Measurements from ENCODE around the gene UTS2B. TPM values are rescaled to one million over a fixed set of nuclear protein-coding genes. Genes with fewer than 3 reads are reported as not detected.

The UTS2B gene
- total RNA-seq, 4 donors from 2014 or later, result not detected

DNA sequence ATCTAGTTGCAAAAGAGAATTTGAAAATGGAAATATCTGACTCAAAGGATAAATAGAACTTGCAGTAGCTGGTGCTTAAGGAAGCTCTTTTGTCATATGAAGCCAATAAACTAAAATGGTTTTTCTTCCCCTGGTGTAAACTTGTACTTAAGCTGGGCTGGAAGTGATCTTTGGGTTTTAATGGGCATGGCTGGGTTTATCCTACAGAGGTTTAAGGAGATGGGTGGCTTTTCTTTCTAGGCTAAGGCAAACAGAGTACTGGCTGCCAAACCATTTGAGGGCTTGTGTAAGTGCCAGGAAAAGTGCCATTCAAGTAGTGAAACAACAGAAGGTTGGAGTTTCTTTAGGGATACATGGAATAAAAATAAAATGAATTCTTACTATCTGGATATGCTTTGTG is 12.1 kb upstream of the UTS2B start:
- DNase-seq (ENCODE audit: low spot score in 2 of 2), result no peak

GRCh38 chr3:191342006-191342405 is 11.7 kb upstream of the UTS2B start:
- H3K4me3 ChIP-seq (ENCODE audit: low read depth, poor library complexity, severe bottlenecking), result no peak overlapping the region
- WGBS, 2 donors, result 67 to 77% methylated on average over 2 of the region's 2 CpGs
- DNase-seq (ENCODE audit: low spot score in 2 of 2), result no peak
- no peak for TF ChIP-seq POLR2A (IDR thresholded peaks at IDR 0.05)
- no peak for TF ChIP-seq CTCF (IDR thresholded peaks at IDR 0.05)
- intact Hi-C loops (cut with DNase I; ENCODE audit: low total_unique reads), result no loop called here

More for the DNA sequence above, 12.1 kb upstream of the UTS2B start:
- intact Hi-C loops (cut with DNase I; ENCODE audit: low total_unique reads), result no loop called here
- TF ChIP-seq CTCF (IDR thresholded peaks at IDR 0.05) (no peak), POLR2A (IDR thresholded peaks at IDR 0.05) (no peak)
- H3K4me3 ChIP-seq (ENCODE audit: low read depth, poor library complexity, severe bottlenecking), result no peak overlapping the region

GRCh38 chr3:191340966-191341365 is 10.6 kb upstream of the UTS2B start:
- intact Hi-C loops (cut with DNase I; ENCODE audit: low total_unique reads), result no loop called here
- WGBS, 2 donors, result 95 to 97% methylated on average over 1 of the region's 1 CpG
- TF ChIP-seq POLR2A (IDR thresholded peaks at IDR 0.05) (no peak), CTCF (IDR thresholded peaks at IDR 0.05) (no peak)
- H3K4me3 ChIP-seq (ENCODE audit: low read depth, poor library complexity, severe bottlenecking), result no peak overlapping the region
- DNase-seq (ENCODE audit: low spot score in 2 of 2), result no peak

DNA sequence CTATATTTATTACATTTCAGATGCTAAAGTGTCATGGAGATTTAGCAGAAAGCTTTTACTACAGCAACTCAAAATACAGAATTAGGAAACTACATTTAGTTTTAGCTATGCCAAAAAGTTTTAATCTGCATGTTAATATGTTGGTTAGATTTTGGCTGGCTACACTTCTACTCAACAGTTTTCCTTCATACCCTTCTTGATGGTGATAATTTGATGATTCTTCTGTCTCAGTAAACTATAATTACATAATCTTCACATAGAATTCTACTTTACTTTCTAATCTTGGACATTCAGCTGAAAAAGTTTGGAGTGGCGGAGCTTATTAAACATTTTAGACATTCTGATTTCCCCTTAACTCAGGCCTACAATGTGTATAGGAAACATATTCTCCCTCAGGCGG is 10.0 kb upstream of the UTS2B start:
- no peak overlapping the region for H3K4me3 ChIP-seq (ENCODE audit: low read depth, poor library complexity, severe bottlenecking)
- no peak for TF ChIP-seq CTCF (IDR thresholded peaks at IDR 0.05)
- no peak for TF ChIP-seq POLR2A (IDR thresholded peaks at IDR 0.05)
- WGBS, 2 donors, result 98 to 100% methylated on average over 2 of the region's 2 CpGs
- intact Hi-C loops (cut with DNase I; ENCODE audit: low total_unique reads), result no loop called here
- DNase-seq (ENCODE audit: low spot score in 2 of 2), result no peak

- WGBS, 2 donors, result 41 to 47% methylated on average over 3 of the region's 3 CpGs
- TF ChIP-seq CTCF (IDR thresholded peaks at IDR 0.05) (no peak), POLR2A (IDR thresholded peaks at IDR 0.05) (no peak)
These were observed 9.1 kb upstream of the UTS2B start for GRCh38 chr3:191339316-191339917.

GRCh38 chr3:191338177-191338488 is 7.8 kb upstream of the UTS2B start:
- WGBS, 2 donors, result 84 to 92% methylated on average over 4 of the region's 4 CpGs
- H3K4me3 ChIP-seq (ENCODE audit: low read depth, poor library complexity, severe bottlenecking), result no peak overlapping the region
- intact Hi-C loops (cut with DNase I; ENCODE audit: low total_unique reads), result no loop called here
- no peak for TF ChIP-seq CTCF (IDR thresholded peaks at IDR 0.05)
- TF ChIP-seq POLR2A (IDR thresholded peaks at IDR 0.05), result no peak
- no peak for DNase-seq (ENCODE audit: low spot score in 2 of 2)

More at GRCh38 chr3:191339316-191339917, 9.1 kb upstream of the UTS2B start:
- intact Hi-C loops (cut with DNase I; ENCODE audit: low total_unique reads), result no loop called here
- DNase-seq (ENCODE audit: low spot score in 2 of 2), result no peak
- no peak overlapping the region for H3K4me3 ChIP-seq (ENCODE audit: low read depth, poor library complexity, severe bottlenecking)
